ENCODE data around the gene PARD3B. TPM values are rescaled to one million over a fixed set of nuclear protein-coding genes. Genes with fewer than 3 reads are reported as not detected.

PARD3B gene
- total and polyA plus RNA-seq, 2 of the 8 experiments (the other 6 are each of a cell fraction or from before 2014, with no cell fraction given) = 1.2 to 5.7 TPM

GRCh38 chr2:204726831-204727230, 181.6 kb downstream of the PARD3B start (continued):
- no peak for TF ChIP-seq RBBP5 (IDR thresholded peaks at IDR 0.05; ENCODE audit: borderline replicate concordance, low read depth, low read length)
- TF ChIP-seq ATF3 (IDR thresholded peaks at IDR 0.05; ENCODE audit: insufficient read depth, low read depth, low read length) = no peak
- no peak for TF ChIP-seq CBX5 (IDR thresholded peaks at IDR 0.05; ENCODE audit: low read depth, low read length)

All from H1 (cell line).